Aorta (tissue), 5 donors: ENCODE measurements around the gene HTRA3. TPM values are rescaled to one million over a fixed set of nuclear protein-coding genes. Genes with fewer than 3 reads are reported as not detected.

ENCODE experiments used
- ATAC-seq: fragments of 200-7000 bp; cut with Tn5 transposase; one replicate; pipeline ENCODE4 v1.9.1; 2022; ENCODE audit warnings: moderate library complexity; ENCODE audit not compliant: low FRiP score
- DNase-seq, 2 donors: peaks; one replicate each; pipeline ENCODE4 v3.0.0-alpha.2; 2020
- H3K27ac ChIP-seq, 2 donors: one replicate each; pipeline ENCODE4 v1.5.1; 2013; ENCODE audit warnings: low read length in 2 of 2, mild to moderate bottlenecking in 2 of 2, moderate library complexity in 2 of 2, control low read depth in 1 of 2, inconsistent platforms in 1 of 2, low read depth in 1 of 2
- H3K27me3 ChIP-seq, 2 donors: one replicate each; pipeline ENCODE4 v1.6.1; 2013; ENCODE audit warnings: control low read depth in 1 of 2, low read length in 1 of 2, mild to moderate bottlenecking in 1 of 2, moderate library complexity in 1 of 2; ENCODE audit not compliant: insufficient read depth in 2 of 2, control insufficient read depth in 1 of 2
- H3K36me3 ChIP-seq, 2 donors: one replicate each; pipeline ENCODE4 v1.6.1; 2013; ENCODE audit warnings: control low read depth in 1 of 2, low read length in 1 of 2, mild to moderate bottlenecking in 1 of 2; ENCODE audit not compliant: insufficient read depth in 2 of 2, control insufficient read depth in 1 of 2
- H3K4me1 ChIP-seq, 2 donors: one replicate each; pipeline ENCODE4 v1.6.1; 2013; ENCODE audit warnings: low read length in 2 of 2, control low read depth in 1 of 2, mild to moderate bottlenecking in 1 of 2, moderate library complexity in 1 of 2; ENCODE audit not compliant: insufficient read depth in 2 of 2, control insufficient read depth in 1 of 2
- H3K4me3 ChIP-seq, 2 donors: one replicate each; pipeline ENCODE4 v1.5.1; 2013; ENCODE audit warnings: low read length in 2 of 2, control low read depth in 1 of 2, mild to moderate bottlenecking in 1 of 2
- H3K9me3 ChIP-seq: one replicate; pipeline ENCODE4 v1.6.1; 2013; ENCODE audit warnings: mild to moderate bottlenecking, low read length; ENCODE audit not compliant: control insufficient read depth
- WGBS, 2 donors: extraction: QIAGEN DNeasy Blood & Tissue Kit; methylation state at CpG; one replicate each; pipeline ENCODE4 v1.1.7; 2013; 5-methylcytosine and 5-hydroxymethylcytosine counted together
- intact Hi-C, 2 donors: fragments of 100-400 bp; cut with DNase I; formaldehyde crosslinking; loops; one replicate each; pipeline versions ENCODE4 v1.14.2 to v1.15.0; 2022
- polyA plus RNA-seq, 2 donors: library from polyadenylated mRNA; stranded (reverse); fragments of 200-250 nt; gene quantifications; one replicate each; pipeline ENCODE4 v1.2.3, GENCODE V29; 2013
- total RNA-seq, 2 donors: library from RNA; stranded (reverse); fragmentation: NEBNext Ultra II Directional; extraction: Animal tissue kit (Norgen Biotek cat#: 25700); gene quantifications; one replicate each; pipeline ENCODE4 v1.2.1, GENCODE V29; 2021
- donor health status: healthy with polysubstance abuse.
- donor health status: Bipolar disorder and iron deficiency.
- donor health status: DM: no; HTN: no; CAD: no.
- donor health status: DM: no; HTN: no; CAD: no.
- donor health status: DM: yes; HTN: yes; CAD: no.

The HTRA3 gene
- total and polyA plus RNA-seq, 4 donors = 1.1 to 129 (median 18.5) TPM

DNA sequence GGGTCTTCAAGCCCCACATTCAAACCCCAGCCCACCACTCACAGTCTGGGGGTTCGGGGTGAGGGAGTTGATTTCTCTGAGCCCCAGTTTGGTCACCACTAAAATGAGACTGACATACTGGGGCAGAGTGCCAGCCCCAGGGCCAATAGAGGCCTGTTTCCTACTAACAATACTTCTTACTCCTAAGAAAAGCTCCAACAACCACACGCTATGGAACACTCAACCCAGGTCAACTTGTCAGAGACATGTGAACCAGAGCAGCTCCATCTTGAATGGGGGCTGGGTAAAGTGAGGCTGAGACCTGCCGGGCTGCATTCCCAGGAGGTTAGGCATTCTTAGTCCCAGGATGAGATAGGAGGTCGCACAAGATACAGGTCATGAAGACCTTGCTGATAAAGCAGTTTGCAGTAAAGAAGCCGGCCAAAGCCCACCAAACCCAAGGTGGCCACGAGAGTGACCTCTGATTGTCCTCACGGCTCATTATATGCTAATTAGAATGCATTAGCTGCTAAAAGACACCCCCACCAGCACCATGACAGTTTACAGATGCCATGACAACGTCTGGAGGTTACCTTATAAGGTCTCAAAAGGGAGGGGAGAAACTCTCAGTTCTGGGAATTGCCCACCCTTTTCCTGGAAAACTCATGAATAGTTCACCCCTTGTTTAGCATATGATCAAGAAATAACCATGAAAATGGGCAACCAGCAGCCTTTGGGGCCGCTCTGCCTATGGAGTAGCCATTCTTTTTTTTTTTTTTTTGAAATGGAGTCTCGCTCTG, 26.6 kb upstream of the HTRA3 start:
- Histone ChIP-seq H3K4me1 (no peaks in the 10 kb centered on the region), H3K27ac (no peak overlapping the region), H3K9me3 (no peaks in the 10 kb centered on the region), H3K36me3 (no peaks in the 10 kb centered on the region), H3K4me3 (no peak overlapping the region), H3K27me3 (no peaks in the 10 kb centered on the region)
- DNase-seq (no peak), ATAC-seq (no peak)
- WGBS, 2 donors = 78 to 80% methylated on average over 10 of the region's 10 CpGs
- intact Hi-C loops = loop anchor here (1.0 to 10.0 kb wide), 2 partner anchors 160 to 352 kb away; partner anchors contain the start of gene CPZ (in 1 of the 2)

DNA sequence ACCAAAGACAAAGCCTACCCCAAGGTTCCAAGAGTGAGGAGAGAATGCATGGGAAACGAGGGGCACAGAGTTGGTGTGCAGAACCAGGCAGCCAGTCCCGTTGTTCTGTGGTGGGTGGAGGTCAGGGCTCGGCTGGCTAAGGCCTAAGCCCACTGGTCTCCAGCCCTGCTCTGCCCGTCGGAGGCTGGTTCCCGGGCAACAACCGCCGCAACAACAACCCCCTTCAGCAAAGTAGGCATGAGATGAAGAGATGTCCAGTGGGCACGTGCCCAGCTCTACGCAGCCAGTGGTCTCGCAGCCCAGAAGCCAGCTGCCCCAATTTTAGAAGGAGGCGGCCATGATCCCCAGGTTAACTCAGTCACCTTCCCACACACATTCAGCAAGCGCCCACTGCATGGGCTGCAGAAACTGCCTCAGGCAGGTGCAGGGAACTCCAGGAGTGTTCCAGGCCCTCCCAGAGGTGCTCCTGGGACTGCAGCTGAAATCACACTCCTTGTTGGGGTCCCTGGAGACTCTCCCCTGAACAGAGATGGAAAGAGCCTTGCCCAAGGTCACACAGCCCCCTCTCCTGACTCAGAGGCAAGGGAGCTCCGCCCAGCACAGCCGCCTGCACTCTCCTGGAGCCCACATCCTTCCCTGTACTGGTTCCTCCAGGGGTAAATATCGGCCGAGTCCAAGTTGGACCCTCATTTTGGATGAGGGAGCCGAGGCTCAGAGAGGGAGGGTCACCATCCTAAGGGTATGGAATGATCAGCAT, 25.4 kb upstream of the HTRA3 start:
- Histone ChIP-seq H3K27ac (no peak overlapping the region), H3K9me3 (no peaks in the 10 kb centered on the region), H3K4me1 (no peaks in the 10 kb centered on the region), H3K27me3 (no peaks in the 10 kb centered on the region), H3K36me3 (no peaks in the 10 kb centered on the region), H3K4me3 (no peak overlapping the region)
- 93 to 94% methylated on average over 18 of the region's 18 CpGs for WGBS, 2 donors
- no peak for DNase-seq
- intact Hi-C loops = loop anchor here in 1 of 2 donors (10.0 kb wide), 1 partner anchor 351 kb away; the partner anchor contains the start of gene CPZ
- no peak for ATAC-seq

DNA sequence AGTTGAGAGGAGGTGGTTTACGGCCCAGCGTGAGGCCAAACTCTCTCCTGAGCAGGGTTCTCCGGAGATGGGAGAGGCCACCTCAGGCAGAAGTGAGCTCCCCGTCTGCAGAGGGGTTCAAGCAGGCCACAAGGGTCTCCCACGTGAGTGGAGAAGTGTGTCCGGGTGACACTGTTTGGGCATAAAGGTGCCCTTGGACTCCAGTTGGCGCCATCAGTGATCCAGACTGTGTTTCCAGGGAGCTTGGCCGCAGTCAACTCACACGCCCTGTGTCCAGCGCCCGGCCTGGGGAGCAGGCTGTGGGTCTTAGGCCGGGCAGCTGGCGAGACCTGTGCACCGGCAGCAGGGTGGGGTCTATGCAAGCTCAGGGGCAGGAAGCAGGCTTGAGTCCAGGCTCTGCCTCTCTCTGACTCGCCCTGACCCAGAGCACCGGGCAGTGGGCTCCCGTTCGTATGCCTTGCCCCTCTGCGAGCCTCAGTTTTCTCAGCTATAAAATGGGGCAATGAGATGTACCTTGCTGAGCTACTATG, 24.6 kb upstream of the HTRA3 start:
- intact Hi-C loops = loop anchor here in 1 of 2 donors (10.0 kb wide), 1 partner anchor 350 kb away; the partner anchor contains the start of gene CPZ
- Histone ChIP-seq H3K4me1 (no peaks in the 10 kb centered on the region), H3K27ac (no peak overlapping the region), H3K36me3 (no peaks in the 10 kb centered on the region), H3K27me3 (no peaks in the 10 kb centered on the region), H3K9me3 (no peaks in the 10 kb centered on the region), H3K4me3 (no peak overlapping the region)
- ATAC-seq (no peak), DNase-seq (no peak)
- WGBS, 2 donors = 96 to 97% methylated on average over 19 of the region's 19 CpGs

DNA sequence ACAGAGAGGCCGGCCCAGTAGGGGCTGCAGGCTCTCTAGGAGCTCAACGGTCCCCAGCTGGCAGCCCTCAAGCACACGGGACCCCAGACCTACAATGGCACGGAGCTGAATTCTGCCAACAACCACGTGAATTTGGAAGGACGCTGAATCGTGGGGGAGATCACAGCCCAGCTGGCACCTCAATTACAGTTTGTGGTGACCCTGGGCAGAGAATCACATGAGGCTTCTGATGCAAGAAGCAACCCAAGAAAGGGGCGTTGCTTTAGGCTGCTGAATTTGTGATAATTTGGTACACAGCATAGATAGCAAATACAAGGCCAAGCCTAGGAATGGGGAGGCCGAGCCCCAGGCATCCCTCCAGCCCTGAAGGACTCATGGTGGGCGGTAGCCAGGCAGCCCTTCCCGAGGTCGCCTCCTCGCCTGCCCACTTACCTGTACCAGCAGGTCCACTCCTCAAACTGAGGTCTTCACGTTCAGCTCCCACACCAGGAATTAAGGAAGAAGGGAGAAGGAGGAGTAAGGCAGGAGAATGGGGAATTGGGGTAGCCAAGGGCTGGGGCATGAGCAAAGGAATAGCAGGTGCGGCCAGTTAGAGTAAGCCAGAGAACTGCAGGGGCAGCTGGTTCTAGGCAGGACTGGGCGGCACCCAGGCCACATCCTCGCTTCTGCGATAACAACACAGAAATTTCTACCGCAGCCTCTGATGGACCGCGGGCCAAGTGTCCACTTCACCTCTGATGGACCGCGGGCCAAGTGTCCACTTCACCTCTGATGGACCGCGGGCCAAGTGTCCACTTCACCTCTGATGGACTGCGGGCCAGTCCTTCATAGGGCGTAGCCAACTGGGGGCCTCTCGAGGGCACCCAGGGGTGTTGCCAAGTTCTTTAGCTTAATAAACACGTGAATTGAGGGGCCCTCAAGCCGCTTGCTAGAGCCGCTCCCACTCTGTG, 23.4 kb upstream of the HTRA3 start:
- 95% methylated on average over 30 to 31 of the region's 31 CpGs for WGBS, 2 donors
- intact Hi-C loops = loop anchor here in 1 of 2 donors (10.0 kb wide), 1 partner anchor 349 kb away; the partner anchor contains the start of gene CPZ
- Histone ChIP-seq H3K27me3 (no peaks in the 10 kb centered on the region), H3K4me3 (no peak overlapping the region), H3K27ac (no peak overlapping the region), H3K4me1 (no peaks in the 10 kb centered on the region), H3K9me3 (no peaks in the 10 kb centered on the region), H3K36me3 (no peaks in the 10 kb centered on the region)
- ATAC-seq (no peak), DNase-seq (no peak)

DNA sequence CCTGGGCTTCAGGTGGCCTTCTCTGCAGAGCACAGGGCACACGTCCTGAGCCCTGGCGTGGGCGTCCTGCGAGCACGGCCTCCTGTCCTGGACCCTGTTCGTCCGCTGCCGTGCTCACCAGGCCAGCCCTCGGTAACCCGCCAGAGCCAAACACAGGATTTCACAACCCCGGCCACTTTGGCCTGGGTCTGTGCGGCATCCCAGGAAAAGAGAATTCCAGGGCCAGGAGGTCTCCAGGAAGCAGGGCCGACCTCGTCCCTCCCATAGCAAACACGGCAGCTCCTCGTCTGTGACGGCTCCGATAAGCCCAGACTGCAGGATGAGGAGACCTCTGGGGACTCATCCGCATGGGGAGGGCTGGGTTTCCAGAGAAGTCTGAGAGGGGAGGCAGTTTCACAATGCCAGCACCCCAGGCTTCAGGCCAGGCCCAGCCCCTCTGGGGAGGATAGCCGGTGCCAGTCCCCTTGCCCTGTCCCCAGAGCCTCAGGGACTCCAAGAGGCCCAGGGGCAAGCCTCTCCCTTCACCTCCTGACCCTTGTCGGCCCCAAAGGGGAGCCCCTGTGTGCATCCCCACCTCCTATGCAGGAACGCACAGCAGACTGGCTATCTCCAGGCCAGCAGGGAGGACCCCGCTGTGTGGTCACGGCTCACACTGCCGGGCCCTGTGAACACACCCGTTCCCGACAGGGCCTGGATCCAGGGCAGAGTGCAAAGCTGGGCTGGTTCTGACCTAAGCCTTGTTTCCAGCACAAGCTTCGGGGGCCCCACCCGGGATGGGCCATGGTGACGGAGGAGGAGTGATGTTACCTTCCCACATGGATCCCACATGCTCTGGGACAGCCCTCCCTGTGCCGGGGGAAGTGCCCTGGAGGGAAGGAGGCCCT, 22.3 kb upstream of the HTRA3 start:
- DNase-seq (peak; percentile 75 to 86), ATAC-seq (peak; percentile 58)
- Histone ChIP-seq H3K27me3 (no peaks in the 10 kb centered on the region), H3K27ac (no peak overlapping the region), H3K4me1 (no peaks in the 10 kb centered on the region), H3K9me3 (no peaks in the 10 kb centered on the region), H3K36me3 (no peaks in the 10 kb centered on the region), H3K4me3 (no peak overlapping the region)
- 87 to 89% methylated on average over 31 of the region's 31 CpGs for WGBS, 2 donors
- intact Hi-C loops = loop anchor here in 1 of 2 donors (10.0 kb wide), 1 partner anchor 348 kb away; the partner anchor contains the start of gene CPZ

DNA sequence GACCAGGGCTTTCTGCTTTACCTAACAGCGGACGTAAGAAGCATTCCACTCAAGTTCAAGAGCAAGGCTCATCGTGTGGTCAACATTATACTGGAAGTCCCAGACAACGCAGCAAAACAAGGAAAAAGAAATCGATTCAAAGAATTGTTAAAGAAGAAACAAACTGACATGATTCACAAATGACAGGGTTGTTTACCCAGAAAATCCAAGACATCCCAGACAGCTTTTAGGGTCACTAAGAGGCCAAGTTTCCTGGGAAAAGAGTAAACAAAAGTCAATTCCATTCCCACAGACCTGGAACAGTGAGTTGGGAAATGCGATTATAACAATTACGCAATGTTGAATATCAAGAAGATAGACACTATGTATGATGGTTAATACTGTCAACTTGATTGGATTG, 21.5 kb upstream of the HTRA3 start:
- H3K4me3 ChIP-seq = no peak overlapping the region
- no peak overlapping the region for H3K27ac ChIP-seq
- H3K27me3 ChIP-seq = no peaks in the 10 kb centered on the region
- intact Hi-C loops = loop anchor here in 1 of 2 donors (10.0 kb wide), 1 partner anchor 347 kb away; the partner anchor contains the start of gene CPZ
- no peaks in the 10 kb centered on the region for H3K4me1 ChIP-seq
- H3K36me3 ChIP-seq = no peaks in the 10 kb centered on the region
- H3K9me3 ChIP-seq = no peaks in the 10 kb centered on the region
- no peak for ATAC-seq
- DNase-seq = no peak
- WGBS, 2 donors = 84 to 87% methylated on average over 7 of the region's 7 CpGs

DNA sequence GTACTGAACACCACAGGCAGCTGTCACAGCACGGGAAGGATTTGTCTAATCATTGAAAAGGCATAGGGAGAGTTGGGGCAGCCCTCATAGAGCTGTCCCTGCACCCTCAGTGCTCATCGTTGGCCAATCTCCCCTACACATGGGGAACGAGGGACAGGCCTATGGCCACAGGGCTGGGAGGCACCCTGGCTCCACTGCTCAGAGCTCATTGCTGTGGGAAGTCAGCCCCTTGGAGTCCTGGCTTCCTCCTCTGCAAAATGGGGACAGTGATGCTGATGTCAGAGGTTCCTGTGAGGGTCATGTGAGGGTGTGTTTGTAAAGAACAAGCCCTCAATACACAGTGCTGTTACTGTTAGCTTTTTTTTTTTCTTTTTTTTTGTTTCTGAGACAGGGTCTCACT, 19.3 kb upstream of the HTRA3 start:
- no peak overlapping the region for H3K27ac ChIP-seq
- no peak for ATAC-seq
- no peaks in the 10 kb centered on the region for H3K36me3 ChIP-seq
- DNase-seq = no peak
- H3K4me3 ChIP-seq = no peak overlapping the region
- H3K9me3 ChIP-seq = no peaks in the 10 kb centered on the region
- no peaks in the 10 kb centered on the region for H3K4me1 ChIP-seq
- intact Hi-C loops = no loop called here
- H3K27me3 ChIP-seq = no peaks in the 10 kb centered on the region
- 74 to 78% methylated on average over 3 of the region's 3 CpGs for WGBS, 2 donors
